NCI-H460 (cell line): ENCODE measurements around the gene OR6J1. TPM values are rescaled to one million over a fixed set of nuclear protein-coding genes. Genes with fewer than 3 reads are reported as not detected.

Source experiments
- total RNA-seq: library from RNA; depleted of rRNA; stranded (reverse); fragments of >200 nt; shearing (Covaris generic); gene quantifications from 2 replicates; pipeline ENCODE4 v1.2.3, GENCODE V29; 2014; rRNA removed

Gene OR6J1
- total RNA-seq, 1 experiment from 2014 or later, result not detected

Other genes with a start within 250 kb of the OR6J1 start
- 364 and 398 TPM in 2 replicates for gene DAD1, start 55.1 kb downstream of the OR6J1 start, total RNA-seq
- gene ABHD4, start 46.1 kb downstream of the OR6J1 start, total RNA-seq, result 39.3 and 39.7 TPM in 2 replicates
- gene OXA1L, start 122.3 kb upstream of the OR6J1 start, total RNA-seq, result 175 and 189 TPM in 2 replicates
- 1.1 TPM in 1 of 2 replicates, not detected in the other for gene SLC7A7, start 171.1 kb upstream of the OR6J1 start, total RNA-seq
- gene MRPL52, start 185.5 kb upstream of the OR6J1 start, total RNA-seq, result 58.9 and 68.9 TPM in 2 replicates
- gene MMP14, start 192.2 kb upstream of the OR6J1 start, total RNA-seq, result 0.30 and 0.89 TPM in 2 replicates
- 102 and 107 TPM in 2 replicates for gene LRP10, start 227.4 kb upstream of the OR6J1 start, total RNA-seq
- gene REM2, start 238.9 kb upstream of the OR6J1 start, total RNA-seq, result 0.32 and 0.37 TPM in 2 replicates